ENCODE results near the gene SLC49A3.

DNA sequence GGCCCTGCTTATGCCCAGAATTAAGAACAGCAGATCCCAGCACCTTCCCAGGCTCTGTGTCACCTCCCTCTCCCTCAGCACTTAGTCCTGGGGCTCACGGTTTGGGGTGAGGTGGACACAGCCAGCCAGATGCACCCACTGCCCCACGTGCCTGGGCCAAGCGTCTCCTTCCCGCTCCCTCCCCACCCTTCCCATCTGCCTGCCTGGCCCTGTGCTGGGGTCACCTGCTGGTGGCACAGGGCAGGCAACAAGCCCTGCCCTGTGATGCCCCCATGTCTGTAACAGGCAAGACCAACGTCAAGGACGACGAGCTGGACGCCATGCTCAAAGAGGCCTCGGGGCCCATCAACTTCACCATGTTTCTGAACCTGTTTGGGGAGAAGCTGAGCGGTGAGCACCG, 9.3 kb downstream of the SLC49A3 start:
- TF ChIP-seq SRF (IDR thresholded peaks at IDR 0.05; ENCODE audit: low read depth, low read length), result no peak
- no peak for TF ChIP-seq EGR1 (IDR thresholded peaks at IDR 0.05; ENCODE audit: borderline replicate concordance, low read depth, low read length)
- TF ChIP-seq EP300 (IDR thresholded peaks at IDR 0.05; ENCODE audit: borderline replicate concordance in 1 of 2, low read depth in 2 of 2, low read length in 2 of 2), result no peak
- TF ChIP-seq, protein P1, sequence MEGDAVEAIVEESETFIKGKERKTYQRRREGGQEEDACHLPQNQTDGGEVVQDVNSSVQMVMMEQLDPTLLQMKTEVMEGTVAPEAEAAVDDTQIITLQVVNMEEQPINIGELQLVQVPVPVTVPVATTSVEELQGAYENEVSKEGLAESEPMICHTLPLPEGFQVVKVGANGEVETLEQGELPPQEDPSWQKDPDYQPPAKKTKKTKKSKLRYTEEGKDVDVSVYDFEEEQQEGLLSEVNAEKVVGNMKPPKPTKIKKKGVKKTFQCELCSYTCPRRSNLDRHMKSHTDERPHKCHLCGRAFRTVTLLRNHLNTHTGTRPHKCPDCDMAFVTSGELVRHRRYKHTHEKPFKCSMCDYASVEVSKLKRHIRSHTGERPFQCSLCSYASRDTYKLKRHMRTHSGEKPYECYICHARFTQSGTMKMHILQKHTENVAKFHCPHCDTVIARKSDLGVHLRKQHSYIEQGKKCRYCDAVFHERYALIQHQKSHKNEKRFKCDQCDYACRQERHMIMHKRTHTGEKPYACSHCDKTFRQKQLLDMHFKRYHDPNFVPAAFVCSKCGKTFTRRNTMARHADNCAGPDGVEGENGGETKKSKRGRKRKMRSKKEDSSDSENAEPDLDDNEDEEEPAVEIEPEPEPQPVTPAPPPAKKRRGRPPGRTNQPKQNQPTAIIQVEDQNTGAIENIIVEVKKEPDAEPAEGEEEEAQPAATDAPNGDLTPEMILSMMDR (IDR thresholded peaks at IDR 0.05; ENCODE audit: control extremely low read depth in 1 of 3, insufficient read depth in 1 of 3, low read depth in 1 of 3, low read length in 3 of 3), result no peak
- TF ChIP-seq ZNF274 (IDR thresholded peaks at IDR 0.05; ENCODE audit: borderline replicate concordance, extremely low read depth, low read length), result no peak
- TF ChIP-seq KDM5A (IDR thresholded peaks at IDR 0.05; ENCODE audit: low read length), result no peak
- no peak for TF ChIP-seq KDM4A (IDR thresholded peaks at IDR 0.05; ENCODE audit: low read depth, low read length, severe bottlenecking)
- TF ChIP-seq, protein P2, sequence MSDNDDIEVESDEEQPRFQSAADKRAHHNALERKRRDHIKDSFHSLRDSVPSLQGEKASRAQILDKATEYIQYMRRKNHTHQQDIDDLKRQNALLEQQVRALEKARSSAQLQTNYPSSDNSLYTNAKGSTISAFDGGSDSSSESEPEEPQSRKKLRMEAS (IDR thresholded peaks at IDR 0.05), result no peak
- TF ChIP-seq RNF2 (IDR thresholded peaks at IDR 0.05; ENCODE audit: borderline replicate concordance, low read depth, low read length, missing control alignments, poor library complexity, severe bottlenecking), result no peak

Data from H1 (cell line).